GM18526 (cell line): Measurements from ENCODE around the gene RAB7A.

Experiments used
- POLR2A ChIP-seq: IDR thresholded peaks from 3 replicates; pipeline ENCODE4 v1.6.1; 2011; ENCODE audit not compliant: insufficient read length; ENCODE audit errors: extremely low read depth

RAB7A gene

DNA sequence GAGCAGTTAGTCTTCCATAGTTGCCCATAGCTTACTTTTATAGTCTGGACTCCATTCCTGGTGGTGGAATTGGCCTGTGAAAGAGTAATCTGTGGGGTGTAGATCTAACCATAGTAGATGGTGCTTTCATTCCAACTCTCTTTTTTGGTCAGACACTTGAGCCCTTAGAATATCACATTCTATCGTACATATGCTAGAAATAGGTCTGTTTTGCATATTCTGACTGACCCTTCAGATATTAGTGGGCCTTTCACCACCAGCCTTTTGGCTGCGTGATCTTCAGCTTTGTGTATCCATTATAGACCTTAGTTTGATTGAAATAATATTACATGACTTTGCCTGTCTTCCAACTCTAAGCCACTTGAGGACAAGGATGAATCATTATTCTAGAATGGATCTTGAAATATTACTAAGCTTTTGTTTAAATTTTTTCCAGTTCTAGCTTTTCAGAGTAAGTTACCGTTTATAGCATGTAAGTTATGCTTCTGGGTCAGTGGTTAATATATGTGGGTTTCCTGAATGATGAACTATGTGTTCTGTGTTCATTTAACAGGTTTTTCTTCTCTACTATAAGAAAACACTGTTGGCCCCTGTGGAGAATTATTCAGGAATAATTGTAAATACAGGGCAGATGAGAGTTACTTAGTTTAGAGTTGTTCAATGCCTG, 8.7 kb downstream of the RAB7A start:
- no peak for TF ChIP-seq POLR2A

DNA sequence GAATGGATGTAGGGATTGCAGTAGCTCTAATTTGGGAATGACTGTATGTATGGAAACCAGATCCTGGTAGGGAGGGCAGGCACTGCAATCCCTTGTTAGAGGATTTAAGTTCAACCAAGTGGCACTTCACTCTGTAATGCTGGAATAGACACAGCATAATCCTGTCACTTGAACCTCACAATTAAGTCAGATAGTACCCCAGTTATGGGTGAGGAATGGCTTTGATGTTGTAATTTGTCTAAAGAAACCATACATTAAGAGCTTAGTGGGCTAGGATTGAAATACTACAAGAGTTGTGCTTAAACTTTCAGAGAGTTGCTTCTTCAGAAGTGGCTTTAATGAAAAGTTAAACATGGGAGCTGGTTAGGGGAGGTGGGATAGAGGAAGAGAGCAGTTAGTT, 9.3 kb downstream of the RAB7A start:
- TF ChIP-seq POLR2A: no peak

DNA sequence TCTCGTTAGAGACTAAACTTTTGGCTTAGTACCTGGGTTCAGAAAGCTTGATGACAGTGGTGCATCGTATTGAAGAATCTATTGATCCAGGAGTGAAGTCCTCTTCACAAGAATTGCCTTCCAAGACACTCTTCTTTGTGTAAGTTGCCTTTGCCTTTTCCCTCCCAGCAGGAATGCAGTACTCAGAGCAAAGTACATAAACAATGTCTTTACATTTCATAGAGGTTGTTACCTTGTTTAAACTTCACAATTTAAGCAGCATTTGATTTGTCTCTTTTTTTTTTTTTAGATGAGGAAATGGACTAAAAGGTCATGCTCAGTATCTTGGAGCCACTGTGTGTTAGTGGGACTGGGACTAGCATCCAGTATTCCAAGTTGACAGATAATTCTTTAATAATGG, 9.9 kb downstream of the RAB7A start:
- TF ChIP-seq POLR2A: no peak

DNA sequence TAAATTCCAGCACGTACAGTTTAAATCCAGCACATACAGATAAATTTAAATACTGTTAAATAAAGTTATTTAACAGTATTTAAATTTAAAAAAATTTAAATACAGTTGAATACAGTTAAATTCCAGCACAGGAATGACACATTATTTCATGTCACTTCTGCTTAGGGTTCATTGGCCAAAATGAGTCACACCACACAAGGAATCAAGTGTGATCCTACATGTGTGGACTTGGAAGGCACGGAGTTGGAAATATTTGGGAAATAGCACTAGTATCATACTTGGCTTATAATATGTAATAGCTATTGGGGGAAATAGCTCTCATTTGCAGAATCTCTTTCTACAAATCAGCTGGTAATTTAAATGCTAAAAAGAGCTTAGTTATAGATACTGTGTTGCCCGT, 10.6 kb downstream of the RAB7A start:
- TF ChIP-seq POLR2A: no peak

DNA sequence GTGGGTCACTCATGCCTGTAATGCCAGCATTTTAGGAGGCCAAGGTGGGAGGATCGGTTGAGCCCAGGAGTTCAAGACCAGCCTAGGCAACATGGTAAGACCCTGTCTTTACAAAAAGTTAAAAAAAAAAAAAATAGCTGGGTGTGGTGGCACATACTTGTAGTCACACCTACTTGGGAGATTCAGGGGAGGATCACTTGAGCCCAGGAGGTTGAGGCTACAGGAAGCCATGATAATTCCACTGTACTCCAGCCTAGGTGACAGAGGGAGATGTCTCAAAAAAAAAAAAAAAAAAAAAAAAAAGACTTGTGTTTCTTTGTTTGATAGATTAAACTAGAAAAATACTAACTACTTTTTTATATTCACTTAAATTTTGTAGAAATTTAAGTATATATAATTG, 14.6 kb downstream of the RAB7A start:
- TF ChIP-seq POLR2A: no peak

DNA sequence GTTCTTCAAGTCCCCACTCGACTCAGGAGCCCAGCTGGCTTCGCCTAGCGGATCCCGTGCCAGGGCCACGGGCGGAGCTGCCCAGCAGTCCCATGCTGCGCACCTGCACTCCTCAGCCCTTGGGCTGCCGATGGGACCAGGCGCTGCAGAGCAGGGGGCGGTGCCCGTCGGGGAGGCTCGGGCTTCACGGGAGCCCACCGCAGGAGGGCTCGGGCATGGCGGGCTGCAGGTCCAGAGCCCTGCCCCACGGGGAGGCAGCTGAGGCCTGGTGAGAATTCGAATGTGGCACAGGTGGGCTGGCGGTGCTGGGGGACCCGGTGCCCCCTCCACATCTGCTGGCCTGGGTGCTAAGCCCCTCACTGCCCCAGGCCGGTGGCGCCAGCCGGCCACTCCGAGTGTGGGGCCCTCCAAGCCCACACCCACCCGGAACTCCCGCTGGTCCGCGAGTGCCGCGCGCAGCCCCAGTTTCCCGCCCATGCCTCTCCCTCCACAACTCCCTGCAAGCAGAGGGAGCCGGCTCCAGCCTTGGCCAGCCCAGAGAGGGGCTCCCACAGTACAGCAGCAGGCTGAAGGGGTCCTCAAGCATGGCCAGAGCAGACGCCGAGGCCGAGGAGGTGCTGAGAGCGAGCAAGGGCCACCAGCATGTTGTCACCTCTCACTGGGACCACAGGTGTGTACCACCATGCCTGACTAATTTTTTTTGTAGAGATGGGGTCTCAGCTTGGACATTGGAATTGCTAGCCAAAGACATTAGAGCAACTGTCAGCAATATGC, 17.0 kb downstream of the RAB7A start:
- no peak for TF ChIP-seq POLR2A

DNA sequence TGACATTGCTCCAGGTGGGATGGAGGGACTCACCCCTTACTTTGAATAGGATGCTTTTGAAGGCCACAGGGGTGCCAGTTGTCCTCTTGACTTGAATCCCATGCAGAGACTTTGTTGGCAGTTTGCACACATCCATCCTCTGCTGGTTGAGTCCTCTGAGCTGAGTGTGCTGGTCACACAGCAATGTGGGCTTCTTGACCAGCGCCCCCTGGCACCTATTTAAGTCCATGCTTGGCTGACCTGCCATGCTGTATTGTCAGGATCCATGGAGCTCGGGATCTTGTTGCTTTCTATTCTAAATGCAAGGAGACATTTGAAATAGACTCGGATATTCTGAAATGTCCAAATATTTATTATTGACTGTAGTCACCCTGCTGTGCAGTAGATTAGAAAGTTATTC, 19.8 kb downstream of the RAB7A start:
- no peak for TF ChIP-seq POLR2A

DNA sequence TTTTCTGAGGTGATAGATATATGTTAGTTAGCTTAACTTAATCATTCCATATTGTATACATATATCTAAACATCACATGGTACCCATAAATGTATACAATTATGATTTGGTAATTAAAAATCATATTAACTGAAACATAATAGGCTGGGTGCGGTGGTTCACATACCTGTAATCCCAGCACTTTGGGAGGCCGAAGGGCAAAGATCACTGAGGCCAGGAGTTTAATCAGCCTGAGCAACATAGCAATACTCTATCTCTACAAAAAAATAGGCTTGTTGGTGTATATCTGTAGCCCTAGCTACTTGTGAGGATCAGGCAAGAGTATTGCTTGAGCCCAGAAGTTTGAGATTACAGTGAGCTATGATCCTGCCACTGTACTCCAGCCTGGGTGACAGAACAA, 20.9 kb downstream of the RAB7A start:
- TF ChIP-seq POLR2A: no peak

DNA sequence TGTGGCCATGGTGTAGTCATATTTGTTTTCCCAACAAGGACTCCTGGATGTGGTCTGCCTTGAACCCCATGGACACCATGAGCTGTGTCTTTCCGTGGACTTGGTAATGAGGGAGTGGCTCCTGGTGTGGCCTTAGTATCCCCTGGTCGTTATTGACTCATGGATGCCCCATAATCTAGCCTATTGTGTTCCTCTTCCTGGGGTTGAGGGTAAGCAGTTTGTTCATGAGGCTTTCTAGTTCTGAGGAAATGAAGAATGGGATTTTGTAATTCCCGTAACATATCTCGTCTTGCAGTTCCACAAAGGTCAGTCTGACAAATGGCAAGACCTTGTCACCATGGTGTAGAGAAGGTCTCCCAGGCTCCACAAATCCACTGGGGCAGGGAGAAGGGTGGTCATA, 22.6 kb downstream of the RAB7A start:
- TF ChIP-seq POLR2A: no peak

DNA sequence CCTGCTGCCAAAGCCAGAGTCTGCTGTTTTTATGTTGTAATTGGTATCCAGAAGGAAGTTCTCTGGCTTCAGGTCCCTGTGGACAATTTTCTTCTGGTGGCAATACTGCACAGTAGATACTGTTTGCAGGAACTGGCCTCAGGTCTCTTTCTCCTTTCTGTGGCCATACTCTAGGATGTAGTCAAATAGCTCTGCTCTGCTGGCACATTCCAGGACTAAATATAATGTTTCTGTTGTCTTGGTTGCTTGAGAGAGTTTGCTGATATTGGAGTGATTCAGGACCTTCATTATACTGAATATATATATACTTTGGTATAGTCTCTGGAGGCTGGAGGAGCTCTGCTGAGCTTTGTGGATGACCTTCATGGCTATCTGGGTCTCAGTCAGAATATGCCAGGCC, 23.1 kb downstream of the RAB7A start:
- no peak for TF ChIP-seq POLR2A

DNA sequence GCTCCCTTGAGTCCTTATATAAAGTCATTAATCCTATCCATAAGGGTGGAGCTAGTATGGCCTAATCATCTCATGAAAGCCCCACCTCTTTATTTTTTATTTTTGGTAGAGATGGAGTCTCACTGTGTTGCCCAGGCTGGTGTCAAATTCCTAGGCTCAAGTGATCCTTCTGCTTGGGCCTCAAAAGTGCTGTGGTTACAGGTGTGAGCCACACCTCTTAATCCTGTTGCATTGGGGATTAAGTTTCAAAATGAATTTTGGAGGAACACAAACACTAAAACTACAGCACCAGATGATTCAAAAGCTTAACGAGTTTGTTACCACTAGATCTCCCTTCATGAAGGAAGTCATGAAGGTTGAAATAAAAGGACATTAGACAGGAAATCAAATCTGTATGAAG, 27.7 kb downstream of the RAB7A start:
- TF ChIP-seq POLR2A: no peak

DNA sequence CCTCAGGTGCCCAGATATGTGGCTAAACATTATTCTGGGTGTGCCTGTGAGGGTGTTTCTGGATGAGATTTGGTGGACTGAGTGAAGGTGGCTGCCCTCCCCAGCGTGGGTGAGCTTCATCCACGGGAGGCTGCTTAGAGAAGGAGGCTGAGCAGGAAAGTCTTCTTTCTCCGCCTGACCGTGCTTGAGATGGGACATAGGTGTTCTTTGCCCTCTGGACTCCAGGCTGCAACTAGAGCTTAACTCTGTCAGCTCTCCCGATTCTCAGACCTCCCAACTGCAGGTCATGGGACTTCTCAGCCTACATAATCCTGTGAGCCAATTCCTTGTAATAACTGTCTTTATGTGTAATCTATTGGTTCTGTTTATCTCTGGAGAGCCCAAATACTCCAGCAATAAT, 34.1 kb downstream of the RAB7A start:
- no peak for TF ChIP-seq POLR2A

DNA sequence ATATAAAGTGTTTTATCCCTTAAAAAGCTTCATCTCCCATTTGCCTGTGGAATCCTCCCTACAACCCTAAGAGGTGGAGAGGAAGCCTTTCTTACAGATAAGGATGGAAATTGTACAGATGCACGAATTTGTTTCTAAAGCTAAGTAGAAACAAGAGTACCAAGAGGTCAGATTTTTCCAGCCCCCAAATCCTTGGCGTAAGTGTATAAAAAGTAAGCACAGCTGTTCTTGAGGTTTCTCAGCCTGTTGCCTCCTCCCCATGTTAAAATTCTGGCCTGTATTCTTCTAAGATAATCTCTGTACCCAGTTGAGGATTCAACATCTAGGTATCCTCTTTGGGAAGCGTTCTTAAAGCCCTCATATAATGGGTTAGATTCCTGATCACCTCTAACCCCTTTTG, 34.9 kb downstream of the RAB7A start:
- TF ChIP-seq POLR2A: no peak

DNA sequence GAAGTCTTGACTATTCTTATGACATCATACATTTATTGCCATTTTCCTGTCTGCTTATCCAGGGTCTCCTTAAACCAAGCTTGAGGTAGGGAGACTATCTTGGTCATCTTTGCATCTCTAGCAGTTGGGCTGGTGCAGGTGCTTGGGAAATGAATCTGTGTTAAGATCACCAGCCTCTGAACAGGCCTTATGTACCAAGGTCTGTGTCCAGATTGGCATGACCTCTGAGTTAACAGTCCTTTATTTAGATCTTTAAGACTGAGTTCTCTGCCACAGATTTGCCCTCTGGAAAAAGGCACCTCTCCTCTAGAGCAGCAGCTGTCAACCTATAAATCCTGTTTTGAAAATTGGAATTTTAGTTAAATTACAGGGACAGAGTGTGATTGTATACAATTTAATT, 35.4 kb downstream of the RAB7A start:
- no peak for TF ChIP-seq POLR2A

DNA sequence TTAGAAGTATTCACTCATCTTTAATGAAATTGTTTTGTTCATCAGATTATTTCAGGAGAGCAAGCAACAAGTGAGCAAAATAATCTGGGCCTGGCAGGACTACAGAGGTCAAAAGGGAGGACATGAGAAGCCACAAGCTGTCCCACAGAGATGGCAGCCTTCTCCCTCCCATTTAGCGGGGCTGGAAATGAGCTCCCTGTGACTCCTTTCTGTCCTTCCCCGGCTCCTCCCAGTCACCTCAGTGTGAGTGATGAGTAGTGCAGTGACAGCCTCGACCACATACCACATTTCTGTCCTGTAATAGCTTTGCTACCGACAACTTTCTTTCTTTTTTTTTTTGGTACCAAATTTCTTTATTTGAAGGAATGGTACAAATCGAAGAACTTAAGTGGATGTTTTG, 38.0 kb downstream of the RAB7A start:
- TF ChIP-seq POLR2A: no peak

DNA sequence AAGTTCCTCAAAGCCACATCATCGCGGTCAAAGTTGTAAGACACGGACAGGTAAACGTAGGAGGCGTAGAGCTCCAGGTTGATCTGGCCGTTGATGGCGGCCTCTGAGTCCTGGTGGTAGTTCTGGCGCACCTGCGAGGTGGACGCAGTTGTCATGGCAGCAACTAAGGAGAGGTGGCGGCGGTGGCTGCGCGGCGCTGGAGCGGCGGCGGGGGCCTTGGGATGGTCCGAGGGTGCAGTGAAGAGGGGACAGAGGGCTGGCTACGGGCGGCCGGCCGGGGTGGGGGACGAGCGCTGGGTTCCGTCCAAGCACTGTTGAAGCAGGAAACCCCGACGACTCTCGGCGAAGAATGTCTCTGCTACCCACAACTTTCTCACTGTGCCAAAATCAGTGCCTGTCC, 38.9 kb downstream of the RAB7A start:
- no peak for TF ChIP-seq POLR2A
